GM18909 (cell line): ENCODE results near the gene STARD5.
A peak's percentile ranks its signal among the peaks of the same experiment; 100 is the strongest.
"Not testable (repeated sequence)": the region's sequence is repeated elsewhere in the genome, so short reads cannot be mapped to it uniquely, and the experiment has no call there.

Source experiments
- ATAC-seq: cut with Tn5 transposase; IDR thresholded peaks from one replicate; pipeline ENCODE4 v1.9.1; 2021; ENCODE audit warnings: mild to moderate bottlenecking; ENCODE audit not compliant: unreplicated experiment, poor library complexity

The STARD5 gene

GRCh38 chr15:81323944-81324881, at the start of gene STARD5:
Gene STARD5, minus strand, starts transcription at chr15:81324141. Its CDS starts 42 bp downstream, at chr15:81324099.
- peak; percentile 99 for ATAC-seq

- no peak for ATAC-seq
Observed at GRCh38 chr15:81373176-81373575, 49.2 kb upstream of the STARD5 start.

GRCh38 chr15:81372575-81372974, 48.6 kb upstream of the STARD5 start:
- ATAC-seq = no peak

GRCh38 chr15:81363718-81364500, 40.0 kb upstream of the STARD5 start:
- ATAC-seq = no peak

- ATAC-seq = no peak
Observed at GRCh38 chr15:81363276-81363675, 39.3 kb upstream of the STARD5 start.

GRCh38 chr15:81362790-81363189, 38.8 kb upstream of the STARD5 start:
- ATAC-seq = no peak

DNA sequence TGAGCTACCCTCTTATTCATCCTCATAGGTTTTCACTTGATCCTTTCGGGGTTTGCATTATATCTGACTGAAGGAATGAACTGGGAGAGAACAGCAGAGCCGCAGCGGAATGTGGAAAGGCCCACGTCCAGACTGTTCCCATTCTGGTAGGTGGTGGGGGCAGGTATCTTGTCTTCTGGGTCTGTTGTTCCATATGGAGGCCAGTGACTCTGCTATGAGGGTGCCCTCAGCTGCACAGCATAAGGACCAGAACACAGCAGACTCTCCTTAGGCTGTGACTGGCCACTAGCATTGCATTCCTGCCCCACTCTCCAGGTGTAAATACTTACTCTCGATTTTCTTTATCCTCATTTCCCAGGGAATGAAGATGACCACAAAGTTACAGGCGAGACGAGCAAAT, 38.0 kb upstream of the STARD5 start:
- ATAC-seq = no peak

DNA sequence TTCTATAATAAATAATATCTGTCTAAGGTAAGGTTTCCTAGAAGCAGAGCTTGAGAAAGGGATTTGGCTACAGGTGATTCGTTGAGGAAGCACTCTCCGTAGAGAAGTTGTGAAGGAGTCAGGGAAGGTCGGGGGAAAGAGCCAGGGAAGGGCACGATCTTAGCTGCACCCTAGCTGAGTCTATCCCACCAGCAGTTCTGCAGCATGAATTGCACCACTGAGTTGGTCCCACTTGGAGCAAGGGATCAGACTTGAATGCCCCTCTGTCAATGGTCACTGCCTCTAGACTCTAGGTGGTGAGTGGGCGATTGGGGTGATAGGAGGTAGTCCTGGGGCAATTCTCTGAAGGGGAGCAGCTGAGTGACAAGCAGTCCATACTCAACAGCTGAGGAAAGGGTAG, 36.5 kb upstream of the STARD5 start:
- ATAC-seq = no peak

GRCh38 chr15:81358248-81358647, 34.3 kb upstream of the STARD5 start:
- ATAC-seq = no peak

DNA sequence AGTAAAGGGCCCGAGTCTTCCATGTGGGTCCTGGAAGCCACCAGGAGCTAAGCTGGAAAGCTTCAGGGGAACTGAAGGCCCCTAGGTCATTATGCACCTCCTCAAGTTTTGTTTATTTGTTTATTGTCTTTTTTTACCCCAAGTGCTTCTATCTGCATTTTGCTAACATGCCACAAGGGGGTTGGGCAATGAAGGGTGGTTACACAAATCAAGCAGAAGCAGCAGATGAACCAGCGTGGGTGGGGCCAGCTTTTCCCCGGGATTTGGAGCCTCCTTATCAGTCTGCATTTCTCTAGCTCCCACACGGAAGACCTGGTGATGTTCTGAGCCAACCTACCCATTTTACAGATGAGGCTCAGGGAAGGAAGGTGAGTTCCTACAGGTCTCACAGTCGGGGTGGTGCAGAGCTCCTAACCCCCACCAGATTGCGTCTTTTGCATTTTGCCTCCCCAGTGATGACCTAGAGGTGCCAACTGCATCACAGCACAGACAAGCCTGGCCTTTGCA, 33.3 kb upstream of the STARD5 start:
- no peak for ATAC-seq

GRCh38 chr15:81356252-81356651, 32.3 kb upstream of the STARD5 start:
- ATAC-seq = no peak

DNA sequence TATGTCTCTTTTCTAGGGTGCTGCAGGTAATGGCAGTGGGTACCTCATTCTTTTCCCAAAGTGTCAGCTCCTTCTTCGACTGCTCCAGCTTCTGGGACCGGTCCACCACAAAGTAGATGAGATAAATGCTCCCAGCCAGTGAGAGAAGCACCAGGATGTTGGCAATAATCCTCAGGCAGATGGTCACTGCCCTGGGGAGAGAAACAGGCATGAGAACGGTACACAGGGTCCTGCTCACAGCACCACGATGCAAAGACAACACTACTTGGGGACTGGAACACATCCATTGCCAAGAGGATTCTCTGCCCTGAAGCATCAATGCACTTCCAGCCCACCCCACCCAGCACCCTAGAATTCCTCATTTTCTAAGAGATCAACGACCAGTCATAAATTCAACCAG, 27.7 kb upstream of the STARD5 start:
- ATAC-seq = no peak

DNA sequence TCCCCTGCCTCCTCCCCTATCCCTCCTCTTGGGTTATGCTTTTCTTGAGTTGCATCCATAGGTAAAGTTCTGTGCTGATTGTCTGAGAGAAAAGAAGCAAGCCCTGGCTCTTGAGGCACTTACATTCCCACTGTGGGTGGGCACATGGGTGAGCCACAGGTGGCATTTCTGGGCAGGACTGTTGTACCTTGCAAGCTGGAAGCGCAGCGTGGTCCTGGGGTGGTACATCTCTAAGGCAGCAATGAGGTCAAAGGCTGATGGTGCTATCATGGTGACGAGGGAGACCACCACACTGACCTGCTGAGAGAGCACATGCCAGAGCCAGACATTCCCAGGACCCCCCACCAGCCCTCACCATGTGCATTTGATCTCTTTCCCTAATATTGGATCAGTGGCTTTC, 25.3 kb upstream of the STARD5 start:
- ATAC-seq = no peak

DNA sequence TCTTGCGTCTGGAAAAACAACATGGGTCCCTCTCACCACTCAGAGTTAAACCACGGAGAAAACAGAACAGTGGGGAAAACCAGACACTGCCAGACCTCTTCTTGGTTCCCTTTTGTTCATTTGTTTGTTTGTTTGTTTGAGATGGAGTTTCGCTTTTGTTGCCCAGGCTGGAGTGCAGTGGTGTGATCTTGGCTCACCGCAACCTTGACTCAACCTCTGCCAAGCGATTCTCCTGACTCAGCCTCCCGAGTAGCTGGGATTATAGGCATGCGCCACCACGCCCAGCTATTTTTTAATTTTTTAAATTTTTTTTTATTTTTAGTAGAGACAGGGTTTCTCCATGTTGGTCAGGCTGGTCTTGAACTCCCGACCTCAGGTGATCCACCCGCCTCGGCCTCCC, 24.8 kb upstream of the STARD5 start:
- not testable (repeated sequence) for ATAC-seq

GRCh38 chr15:81347910-81348309, 24.0 kb upstream of the STARD5 start:
- ATAC-seq = no peak

GRCh38 chr15:81346611-81347010, 22.7 kb upstream of the STARD5 start:
- ATAC-seq = no peak

- no peak for ATAC-seq
Observed at GRCh38 chr15:81343371-81343770, 19.4 kb upstream of the STARD5 start.

DNA sequence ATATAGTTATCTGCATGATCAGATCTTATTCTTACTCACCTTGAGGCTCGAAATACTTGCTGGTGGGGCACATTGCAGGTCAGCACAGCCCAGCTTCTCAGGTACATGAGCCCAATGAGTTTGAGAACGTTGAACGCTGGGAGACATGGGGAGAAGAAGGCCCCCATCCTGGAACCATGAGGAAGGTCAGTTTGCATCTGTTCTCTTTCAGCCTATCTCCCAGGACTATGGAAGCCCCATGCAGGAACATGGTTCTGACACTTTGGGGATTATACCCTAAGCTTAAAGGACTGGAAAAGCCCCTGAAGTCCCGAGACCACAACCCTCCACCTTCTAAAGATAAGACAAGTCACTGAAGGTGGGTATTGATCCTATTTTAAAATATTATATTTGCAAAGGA, 17.4 kb upstream of the STARD5 start:
- ATAC-seq = no peak

GRCh38 chr15:81339851-81340250, 15.9 kb upstream of the STARD5 start:
- ATAC-seq = no peak

- ATAC-seq = no peak
Observed at GRCh38 chr15:81339321-81339720, 15.4 kb upstream of the STARD5 start.
